CD4-positive, alpha-beta T cell treated with Interleukin-21 for 1 hour (primary cell): ENCODE results near the gene CPS1.

Source experiments
- DNase-seq: peaks from one replicate; pipeline ENCODE4 v3.0.0-alpha.2; 2020

CPS1 gene

GRCh38 chr2:210713122-210713521, 156.7 kb downstream of the CPS1 start:
- DNase-seq = no peak

DNA sequence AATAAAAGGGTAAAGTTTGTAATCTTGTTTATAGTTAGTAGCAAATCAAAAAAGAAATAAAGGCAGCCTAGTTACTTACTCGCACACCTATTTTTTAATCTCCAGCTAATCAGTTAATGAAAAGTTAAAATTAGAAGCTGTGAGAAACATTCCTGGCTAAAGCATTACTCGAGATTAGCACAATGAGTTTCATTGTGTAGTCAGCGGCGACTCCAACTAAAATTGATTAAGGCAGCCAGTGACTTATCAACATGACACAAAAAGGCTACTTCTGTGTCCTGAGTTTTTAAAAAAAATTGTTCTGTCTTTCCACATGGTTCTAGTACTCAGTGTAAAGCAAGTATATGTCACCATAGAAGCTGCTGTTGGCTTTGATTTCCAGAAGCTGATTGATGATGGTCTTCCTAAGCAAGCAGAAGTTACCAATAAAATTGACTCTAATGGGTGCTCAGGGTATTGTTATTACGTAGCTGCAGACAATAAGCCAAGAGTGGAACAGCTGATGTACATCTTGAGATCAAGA, 159.2 kb downstream of the CPS1 start:
- DNase-seq = no peak

GRCh38 chr2:210718503-210718902, 162.1 kb downstream of the CPS1 start:
- DNase-seq = no peak

DNA sequence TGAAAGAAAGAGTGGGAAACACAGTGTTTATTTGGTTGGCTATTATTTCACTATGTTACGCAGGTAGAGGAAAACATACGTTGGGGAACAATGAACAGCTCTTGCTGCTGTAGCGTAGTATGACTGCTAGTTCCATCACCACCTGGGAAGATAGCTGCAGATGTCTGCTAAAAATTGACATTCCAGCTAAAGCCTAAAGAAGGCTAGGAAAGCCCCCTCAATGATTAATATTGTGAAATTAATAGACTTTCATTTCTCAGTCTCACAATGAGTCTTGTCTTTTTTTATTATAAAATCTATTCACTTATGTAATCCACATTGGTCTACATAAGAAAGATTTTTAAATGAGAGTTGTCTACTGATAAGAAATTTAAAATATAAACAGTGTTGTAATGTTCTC, 165.7 kb downstream of the CPS1 start:
- no peak for DNase-seq

DNA sequence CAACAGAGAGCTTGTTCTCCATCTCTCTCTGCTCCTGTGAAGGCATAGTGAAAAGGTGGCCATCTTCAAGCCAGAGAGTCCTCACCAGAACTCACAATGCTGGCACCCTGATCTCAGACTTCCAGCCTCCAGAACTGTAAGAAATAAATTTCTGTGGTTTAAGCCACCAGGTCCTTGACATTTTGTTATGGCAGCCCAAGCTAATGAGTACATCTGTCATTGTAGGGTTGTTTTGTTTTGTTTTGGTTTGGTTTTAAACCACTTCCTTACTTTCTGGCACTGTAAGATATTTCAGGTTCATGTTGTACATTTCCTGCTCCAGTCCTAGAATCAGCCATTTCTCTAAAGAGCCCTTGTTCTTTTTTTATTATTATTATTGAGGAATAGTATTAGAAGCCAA, 171.2 kb downstream of the CPS1 start:
- DNase-seq = no peak
